Right lobe of liver (tissue), 4 donors: ENCODE results near the gene ARRB1.
"Not testable (repeated sequence)": the region's sequence is repeated elsewhere in the genome, so short reads cannot be mapped to it uniquely, and the experiment has no call there.

Source experiments
- CTCF ChIP-seq, 4 donors: fragments of 200-600 bp in 3 of 4; fragments of 450-650 bp in 1 of 4; IDR thresholded peaks; one replicate each; pipeline versions ENCODE4 v1.5.1 to v1.8.0; 2016 to 2022; ENCODE audit warnings: antibody characterized with exemption in 4 of 4, mild to moderate bottlenecking in 2 of 4
- POLR2A ChIP-seq: fragments of 450-650 bp; IDR thresholded peaks from one replicate; pipeline ENCODE4 v1.6.1; 2017; ENCODE audit warnings: antibody characterized with exemption, mild to moderate bottlenecking
- donor health status: DM: no; HTN: no; CAD: no.
- donor health status: DM: no; HTN: no; CAD: no.
- donor health status: DM: no; HTN: yes; CAD: no.

- TF ChIP-seq POLR2A; CTCF (IDR thresholded peaks at IDR 0.05): not testable (repeated sequence)
These were observed 10.8 kb upstream of the ARRB1 start for GRCh38 chr11:75362285-75362684.
